GM21528 (cell line): ENCODE data around the gene SOX3.

Experiments
- ATAC-seq: cut with Tn5 transposase; IDR thresholded peaks from one replicate; pipeline ENCODE4 v1.9.1; 2021; ENCODE audit warnings: mild to moderate bottlenecking, moderate library complexity; ENCODE audit not compliant: unreplicated experiment, low FRiP score

SOX3 gene

DNA sequence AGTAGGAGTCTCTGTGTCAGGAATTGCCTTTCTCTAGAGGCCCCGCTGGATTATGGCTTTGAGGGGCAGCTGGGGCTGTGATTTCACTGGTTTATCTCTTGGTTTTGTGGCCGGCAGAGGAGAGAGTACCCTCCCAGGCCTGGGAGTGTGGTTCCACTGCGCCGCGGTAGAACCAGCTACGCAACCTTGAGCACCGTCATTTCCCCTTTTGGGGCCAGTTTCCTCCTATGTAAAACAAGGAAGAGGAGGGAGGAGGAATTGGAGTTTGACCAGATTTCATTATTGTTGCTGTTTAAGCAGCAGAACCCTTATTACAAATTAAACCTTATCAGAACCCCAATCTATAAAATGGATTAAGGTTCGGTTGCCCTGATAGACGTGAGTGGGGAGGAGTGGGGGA, 4.4 kb downstream of the SOX3 start:
- no peak for ATAC-seq

- no peak for ATAC-seq
Observed at GRCh38 chrX:140495739-140496138, 9.1 kb downstream of the SOX3 start.

- ATAC-seq: no peak
Observed at GRCh38 chrX:140492066-140492994, 12.5 kb downstream of the SOX3 start.

GRCh38 chrX:140480765-140481164, 24.1 kb downstream of the SOX3 start:
- ATAC-seq: no peak

- ATAC-seq: no peak
Observed at GRCh38 chrX:140477987-140478386, 26.9 kb downstream of the SOX3 start.

- ATAC-seq: no peak
Observed at GRCh38 chrX:140475025-140475424, 29.8 kb downstream of the SOX3 start.

- no peak for ATAC-seq
Observed at GRCh38 chrX:140467211-140467610, 37.7 kb downstream of the SOX3 start.
